ENCODE data around the gene PGM1.

PGM1 gene

DNA sequence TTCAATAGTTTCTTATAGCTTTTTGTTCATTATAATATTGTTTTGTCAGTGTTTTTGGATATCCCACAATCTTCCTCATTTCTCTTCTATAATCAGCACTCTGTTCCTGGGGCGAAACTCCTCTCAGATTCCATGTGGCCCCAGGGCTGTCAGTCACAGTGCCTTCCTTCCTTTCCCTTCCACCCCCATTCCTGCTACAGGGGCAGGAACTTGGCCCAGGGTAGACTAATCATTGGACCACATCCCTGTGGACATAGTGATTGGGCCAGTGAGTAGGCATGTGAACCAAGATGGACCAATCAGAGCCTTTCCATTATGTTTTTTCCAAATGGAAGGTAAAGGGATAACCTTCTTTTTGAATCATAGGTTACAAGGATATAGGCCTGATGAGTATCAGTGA is 78.3 kb downstream of the PGM1 start:
- in situ Hi-C loops (cut with HindIII; ENCODE audit: low sequenced_read_pairs) = no loop called here
- no peak for DNase-seq (ENCODE audit: low read depth)
- H3K4me3 ChIP-seq (ENCODE audit: low read depth, low read length) = no peak overlapping the region
- TF ChIP-seq, protein P1, sequence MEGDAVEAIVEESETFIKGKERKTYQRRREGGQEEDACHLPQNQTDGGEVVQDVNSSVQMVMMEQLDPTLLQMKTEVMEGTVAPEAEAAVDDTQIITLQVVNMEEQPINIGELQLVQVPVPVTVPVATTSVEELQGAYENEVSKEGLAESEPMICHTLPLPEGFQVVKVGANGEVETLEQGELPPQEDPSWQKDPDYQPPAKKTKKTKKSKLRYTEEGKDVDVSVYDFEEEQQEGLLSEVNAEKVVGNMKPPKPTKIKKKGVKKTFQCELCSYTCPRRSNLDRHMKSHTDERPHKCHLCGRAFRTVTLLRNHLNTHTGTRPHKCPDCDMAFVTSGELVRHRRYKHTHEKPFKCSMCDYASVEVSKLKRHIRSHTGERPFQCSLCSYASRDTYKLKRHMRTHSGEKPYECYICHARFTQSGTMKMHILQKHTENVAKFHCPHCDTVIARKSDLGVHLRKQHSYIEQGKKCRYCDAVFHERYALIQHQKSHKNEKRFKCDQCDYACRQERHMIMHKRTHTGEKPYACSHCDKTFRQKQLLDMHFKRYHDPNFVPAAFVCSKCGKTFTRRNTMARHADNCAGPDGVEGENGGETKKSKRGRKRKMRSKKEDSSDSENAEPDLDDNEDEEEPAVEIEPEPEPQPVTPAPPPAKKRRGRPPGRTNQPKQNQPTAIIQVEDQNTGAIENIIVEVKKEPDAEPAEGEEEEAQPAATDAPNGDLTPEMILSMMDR (IDR thresholded peaks at IDR 0.05; ENCODE audit: low read depth, low read length, missing control alignments) = no peak

DNA sequence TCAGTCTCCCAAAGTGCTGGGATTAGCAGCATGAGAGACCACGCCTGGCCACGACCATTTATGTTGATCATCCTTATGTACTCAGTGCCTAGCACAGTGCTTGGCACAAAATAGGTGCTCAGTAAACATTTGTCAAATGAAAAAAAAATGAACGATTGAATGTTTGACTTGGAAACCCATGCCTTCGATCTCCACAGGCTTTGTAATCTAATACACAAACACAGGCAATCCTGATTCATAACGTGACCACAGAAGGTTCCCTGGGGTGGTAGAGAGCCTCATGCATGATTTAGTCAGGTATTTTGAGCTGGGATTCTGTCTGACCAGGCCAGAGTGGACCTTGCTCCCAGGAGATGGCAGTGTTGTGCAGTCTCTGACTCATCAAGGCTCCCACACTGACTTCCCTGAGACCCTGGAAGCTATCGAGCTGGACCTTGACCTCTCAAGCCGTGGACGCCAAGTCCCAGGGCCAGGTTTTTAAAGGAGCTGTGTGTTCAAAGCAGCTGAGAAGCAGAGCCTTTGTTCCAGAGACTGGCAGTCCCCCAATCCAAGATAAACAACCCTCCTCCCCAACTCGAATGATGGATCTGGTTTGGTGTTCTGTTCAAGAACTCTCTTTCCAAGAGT is 81.1 kb downstream of the PGM1 start:
- TF ChIP-seq, protein P1 (IDR thresholded peaks at IDR 0.05; ENCODE audit: low read depth, low read length, missing control alignments) = peak; percentile 87
- in situ Hi-C loops (cut with HindIII; ENCODE audit: low sequenced_read_pairs) = no loop called here
- DNase-seq (ENCODE audit: low read depth) = peak; percentile 98
- H3K4me3 ChIP-seq (ENCODE audit: low read depth, low read length) = no peak overlapping the region

DNA sequence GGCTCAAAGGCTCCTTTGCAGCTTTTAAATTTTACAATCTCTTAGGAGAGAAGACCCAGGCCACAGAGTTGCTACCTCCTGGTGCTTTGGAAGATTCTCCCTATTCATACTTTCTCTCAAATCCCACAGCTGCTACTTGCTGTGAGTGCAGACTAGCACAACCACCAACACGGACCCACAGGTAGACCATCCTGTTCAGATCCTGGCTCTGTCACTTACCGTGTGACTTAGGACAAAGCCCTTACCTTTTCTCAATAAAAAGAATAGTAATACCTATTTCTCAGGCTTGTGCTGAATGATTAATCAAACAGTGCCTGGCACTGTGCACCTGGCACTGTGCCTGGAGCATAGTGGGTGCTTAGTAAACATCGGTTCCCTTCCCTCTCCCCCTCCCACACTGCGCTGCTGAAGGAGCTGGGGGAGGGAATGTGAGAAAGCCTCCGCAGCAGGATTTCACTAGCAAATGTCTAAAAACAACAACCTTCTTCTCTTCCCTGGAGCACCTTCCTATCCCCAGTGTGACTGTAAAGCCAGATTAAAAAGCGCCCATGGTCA is 81.7 kb downstream of the PGM1 start:
- TF ChIP-seq, protein P1 (IDR thresholded peaks at IDR 0.05; ENCODE audit: low read depth, low read length, missing control alignments) = no peak
- no peak for DNase-seq (ENCODE audit: low read depth)
- no peak overlapping the region for H3K4me3 ChIP-seq (ENCODE audit: low read depth, low read length)
- in situ Hi-C loops (cut with HindIII; ENCODE audit: low sequenced_read_pairs) = loop anchor here (25.0 kb wide), 1 partner anchor 562 kb away; no protein-coding TSS in a partner anchor

DNA sequence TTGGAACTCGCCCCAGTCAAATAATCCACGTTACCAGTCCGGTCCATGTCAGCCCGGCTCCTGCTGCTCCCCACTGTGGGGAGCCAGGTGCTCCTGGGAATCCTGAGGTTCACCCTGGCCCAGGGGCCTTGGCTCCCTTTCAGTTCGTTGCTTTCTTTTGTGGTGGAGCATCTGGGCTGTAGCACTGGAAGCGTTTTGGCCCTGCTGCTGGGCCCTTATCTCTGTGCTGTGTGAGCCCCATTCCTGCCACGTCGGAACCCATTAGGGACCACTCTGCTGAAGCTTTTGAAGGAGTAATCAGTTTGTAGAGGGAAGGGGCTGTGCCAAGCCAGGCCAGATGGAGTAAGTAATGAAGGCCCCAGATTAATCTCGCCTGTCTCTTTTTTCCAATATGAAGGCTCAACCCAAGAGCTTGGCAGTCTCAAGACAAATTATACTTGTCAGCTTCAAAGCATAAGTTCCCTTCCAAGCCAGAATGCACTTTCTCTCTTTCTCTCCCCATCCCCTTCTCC is 82.3 kb downstream of the PGM1 start:
- H3K4me3 ChIP-seq (ENCODE audit: low read depth, low read length) = no peak overlapping the region
- TF ChIP-seq, protein P1 (IDR thresholded peaks at IDR 0.05; ENCODE audit: low read depth, low read length, missing control alignments) = no peak
- in situ Hi-C loops (cut with HindIII; ENCODE audit: low sequenced_read_pairs) = loop anchor here (25.0 kb wide), 1 partner anchor 562 kb away; no protein-coding TSS in a partner anchor
- peak; percentile 43 for DNase-seq (ENCODE audit: low read depth)

DNA sequence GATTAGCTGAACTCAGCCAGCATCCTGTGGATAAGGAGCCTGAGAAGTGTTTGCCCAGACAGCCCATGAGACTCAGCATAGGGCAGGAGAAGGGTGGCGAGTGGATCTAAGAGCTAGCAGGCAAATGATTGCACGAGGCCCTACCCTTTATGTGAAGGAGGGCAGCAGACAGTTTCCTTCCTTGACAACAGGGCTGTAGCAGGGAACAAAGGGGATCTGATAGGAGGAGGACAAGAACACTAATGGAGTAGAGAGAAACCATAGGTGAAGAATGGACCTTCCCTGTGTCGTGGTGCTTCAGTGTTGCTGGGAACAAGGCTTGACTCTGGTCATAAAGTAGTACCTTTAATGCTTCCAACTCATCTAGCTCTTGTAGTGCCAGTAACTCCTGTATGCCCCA is 84.3 kb downstream of the PGM1 start:
- no peak for DNase-seq (ENCODE audit: low read depth)
- TF ChIP-seq, protein P1 (IDR thresholded peaks at IDR 0.05; ENCODE audit: low read depth, low read length, missing control alignments) = no peak
- H3K4me3 ChIP-seq (ENCODE audit: low read depth, low read length) = no peak overlapping the region
- in situ Hi-C loops (cut with HindIII; ENCODE audit: low sequenced_read_pairs) = loop anchor here (25.0 kb wide), 1 partner anchor 560 kb away; no protein-coding TSS in a partner anchor

DNA sequence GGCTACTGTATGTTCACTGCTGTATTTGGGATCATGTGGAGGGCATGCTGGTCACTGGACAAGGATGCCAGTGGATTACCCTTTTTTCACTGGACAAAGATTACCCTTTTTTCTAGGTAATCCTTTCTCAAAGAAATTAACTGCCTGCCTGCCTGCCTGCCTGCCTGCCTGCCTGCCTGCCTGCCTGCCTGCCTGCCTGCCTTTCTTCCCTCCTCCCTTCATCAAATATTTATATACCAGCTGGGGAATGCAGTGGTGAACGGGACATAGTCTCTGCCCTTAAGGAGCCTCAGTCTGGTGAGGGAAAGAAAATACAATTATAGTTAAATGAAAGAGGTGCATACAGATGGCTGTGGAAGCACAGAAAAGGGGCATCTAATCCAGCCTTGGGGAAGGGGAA is 85.0 kb downstream of the PGM1 start:
- in situ Hi-C loops (cut with HindIII; ENCODE audit: low sequenced_read_pairs) = loop anchor here (25.0 kb wide), 1 partner anchor 559 kb away; no protein-coding TSS in a partner anchor

More for the DNA sequence above, 85.0 kb downstream of the PGM1 start:
- TF ChIP-seq, protein P1 (IDR thresholded peaks at IDR 0.05; ENCODE audit: low read depth, low read length, missing control alignments) = no peak
- no peak for DNase-seq (ENCODE audit: low read depth)
- no peak overlapping the region for H3K4me3 ChIP-seq (ENCODE audit: low read depth, low read length)

Data from astrocyte of the cerebellum (primary cell).